Measurements from ENCODE around the gene ARSG. TPM values are rescaled to one million over a fixed set of nuclear protein-coding genes. Genes with fewer than 3 reads are reported as not detected.

ARSG gene
- total RNA-seq, 1 donor from 2014 or later, result 19.5 TPM

GRCh38 chr17:68289936-68290267 is 1.4 kb upstream of the ARSG start:
- Histone ChIP-seq H4K20me1 (ENCODE audit: low read depth) (peaks cover 9% of the 10 kb centered on the region), H3K9me3 (ENCODE audit: low read depth) (no peaks in the 10 kb centered on the region), H3K27ac (no peak overlapping the region), H3K4me3 (peak overlapping the region; percentile 89), H3K36me3 (no peaks in the 10 kb centered on the region), H3K4me1 (peaks cover 33% of the 10 kb centered on the region), H2AFZ (replicated peaks) (no peak overlapping the region), H3K4me2 (peak overlapping the region; percentile 97), H3K27me3 (peaks cover 67% of the 10 kb centered on the region), H3K79me2 (ENCODE audit: low read depth) (no peaks in the 10 kb centered on the region), H3K9ac (no peak overlapping the region), H3F3A (ENCODE audit: low read depth) (peaks cover 59% of the 10 kb centered on the region)
- H3K27me3 Mint-ChIP-seq (ENCODE audit: insufficient read depth, low read depth), result peaks cover 23% of the 10 kb centered on the region
- H3K4me1 Mint-ChIP-seq, result peaks cover 26% of the 10 kb centered on the region
- no peaks in the 10 kb centered on the region for H3K9me3 Mint-ChIP-seq
- no peak overlapping the region for H3K27ac Mint-ChIP-seq
- no peaks in the 10 kb centered on the region for H3K36me3 Mint-ChIP-seq
- H3K4me3 Mint-ChIP-seq, result peak overlapping the region; percentile 96
- TF ChIP-seq CTCF (IDR thresholded peaks at IDR 0.05) (no peak), EZH2phosphoT487 (IDR thresholded peaks at IDR 0.05) (no peak), EZH2 (IDR thresholded peaks at IDR 0.05) (no peak)
- DNase-seq (ENCODE audit: low spot score), result no peak

- H3K9me3 ChIP-seq (ENCODE audit: low read depth), result no peaks in the 10 kb centered on the region
- H3K4me3 ChIP-seq, result peak overlapping the region; percentile 89
- H3K27ac ChIP-seq, result no peak overlapping the region
- H3K79me2 ChIP-seq (ENCODE audit: low read depth), result no peaks in the 10 kb centered on the region
- H3K27ac Mint-ChIP-seq, result no peak overlapping the region
- no peaks in the 10 kb centered on the region for H3K9me3 Mint-ChIP-seq
- peak; percentile 58 for DNase-seq (ENCODE audit: low spot score)
- peaks cover 33% of the 10 kb centered on the region for H3K4me1 ChIP-seq
- H3K27me3 ChIP-seq, result peaks cover 67% of the 10 kb centered on the region
- H4K20me1 ChIP-seq (ENCODE audit: low read depth), result peaks cover 9% of the 10 kb centered on the region
- H3K36me3 Mint-ChIP-seq, result no peaks in the 10 kb centered on the region
- no peak overlapping the region for H2AFZ ChIP-seq (replicated peaks)
- peaks cover 26% of the 10 kb centered on the region for H3K4me1 Mint-ChIP-seq
- no peak overlapping the region for H3K9ac ChIP-seq
- H3K27me3 Mint-ChIP-seq (ENCODE audit: insufficient read depth, low read depth), result peaks cover 23% of the 10 kb centered on the region
- peak overlapping the region; percentile 97 for H3K4me2 ChIP-seq
- TF ChIP-seq EZH2phosphoT487 (IDR thresholded peaks at IDR 0.05) (peak; percentile 73), EZH2 (IDR thresholded peaks at IDR 0.05) (peak; percentile 79), CTCF (IDR thresholded peaks at IDR 0.05) (no peak)
- H3K36me3 ChIP-seq, result no peaks in the 10 kb centered on the region
- peaks cover 62% of the 10 kb centered on the region for H3F3A ChIP-seq (ENCODE audit: low read depth)
- peak overlapping the region; percentile 96 for H3K4me3 Mint-ChIP-seq
These were observed 884 bp upstream of the ARSG start for GRCh38 chr17:68290268-68290954.

GRCh38 chr17:68291836-68292688 is 767 bp downstream of the ARSG start:
- H2AFZ ChIP-seq (replicated peaks), result peak overlapping the region; percentile 97
- peak overlapping the region; percentile 45 for H3K27ac ChIP-seq

More at GRCh38 chr17:68291836-68292688, 767 bp downstream of the ARSG start:
- peak overlapping the region; percentile 97 for H3K4me2 ChIP-seq
- H3K27me3 ChIP-seq, result peaks cover 63% of the 10 kb centered on the region
- H3K9me3 Mint-ChIP-seq, result no peaks in the 10 kb centered on the region
- H3K4me3 Mint-ChIP-seq, result peak overlapping the region; percentile 89
- H3K27me3 Mint-ChIP-seq (ENCODE audit: insufficient read depth, low read depth), result peaks cover 24% of the 10 kb centered on the region
- peaks cover 26% of the 10 kb centered on the region for H3K4me1 Mint-ChIP-seq
- H3K4me3 ChIP-seq, result peak overlapping the region; percentile 89
- H3K36me3 Mint-ChIP-seq, result no peaks in the 10 kb centered on the region
- H4K20me1 ChIP-seq (ENCODE audit: low read depth), result peaks cover 9% of the 10 kb centered on the region
- TF ChIP-seq EZH2 (IDR thresholded peaks at IDR 0.05) (peak; percentile 60), EZH2phosphoT487 (IDR thresholded peaks at IDR 0.05) (no peak), CTCF (IDR thresholded peaks at IDR 0.05) (peak; percentile 35)
- DNase-seq (ENCODE audit: low spot score), result peak; percentile 87
- peaks cover 45% of the 10 kb centered on the region for H3K4me1 ChIP-seq
- no peaks in the 10 kb centered on the region for H3K36me3 ChIP-seq
- peaks cover 62% of the 10 kb centered on the region for H3F3A ChIP-seq (ENCODE audit: low read depth)
- no peak overlapping the region for H3K27ac Mint-ChIP-seq
- H3K79me2 ChIP-seq (ENCODE audit: low read depth), result no peaks in the 10 kb centered on the region
- peak overlapping the region; percentile 56 for H3K9ac ChIP-seq
- H3K9me3 ChIP-seq (ENCODE audit: low read depth), result no peaks in the 10 kb centered on the region
